GM12878 (cell line): ENCODE measurements around the gene PRSS36. TPM values are rescaled to one million over a fixed set of nuclear protein-coding genes. Genes with fewer than 3 reads are reported as not detected.

ENCODE experiments used
- ATAC-seq: fragments of 200-7000 bp; cut with Tn5 transposase; 3 replicates; pipeline ENCODE4 v1.9.1; 2020; ENCODE audit warnings: mild to moderate bottlenecking, moderate library complexity
- BruUV-seq: library from RNA; stranded (reverse); fragments of 400-500 nt; replicated peaks from 2 replicates; lab custom pipeline; 2021; lab: Mats Ljungman, UMichigan
- CTCF ChIA-PET: fragments of 300-600 bp; sonication (Branson Sonifier 250); formaldehyde crosslinking; extraction: SDS; loops from one replicate; lab custom pipeline; 2021; ENCODE audit warnings: inconsistent platforms; lab: Yijun Ruan, JAX
- POLR2A ChIA-PET: fragments of 350-600 bp; formaldehyde crosslinking; extraction: SDS; loops from one replicate; lab custom pipeline; 2021; ENCODE audit warnings: inconsistent platforms; lab: Charles Lee
- RAD21 ChIA-PET: fragments of 300-600 bp; sonication (Branson Sonifier 250); formaldehyde crosslinking; loops from one replicate; lab custom pipeline; 2023; ENCODE audit warnings: antibody characterized with exemption; ENCODE audit not compliant: unreplicated experiment; lab: Charles Lee
- SMC1A ChIA-PET: fragments of 300-600 bp; sonication (Branson Sonifier 250); formaldehyde crosslinking; loops from one replicate; lab custom pipeline; 2023; ENCODE audit not compliant: unreplicated experiment, uncharacterized antibody; lab: Charles Lee
- DNase-seq: peaks from one replicate; pipeline ENCODE4 v3.0.0-alpha.2; 2011; ENCODE audit warnings: low read depth, low spot score
- FAIRE-seq: peaks from 3 replicates; lab custom pipeline; 2011; peaks lifted over from hg19 to GRCh38; lab: Jason Lieb, UNC
- H2AFZ ChIP-seq: 2 replicates; pipeline ENCODE4 v1.6.0; 2011; ENCODE audit warnings: low read depth, low read length, control low read depth; ENCODE audit not compliant: control insufficient read depth
- H3K27ac ChIP-seq: 2 replicates; pipeline ENCODE4 v1.5.1; 2011; ENCODE audit warnings: control low read depth; ENCODE audit not compliant: control insufficient read depth, insufficient read depth
- H3K27me3 ChIP-seq, 2 experiments: replicated peaks in 1 of 2; 2 replicates each; pipeline versions ENCODE4 v1.6.0 to v1.6.1; 2011; ENCODE audit warnings: low read length in 1 of 2; ENCODE audit not compliant: control insufficient read depth in 2 of 2, insufficient read depth in 2 of 2
- H3K36me3 ChIP-seq, 2 experiments: 2 replicates each; pipeline ENCODE4 v1.5.1; 2011; ENCODE audit warnings: low read length in 1 of 2; ENCODE audit not compliant: control insufficient read depth in 2 of 2, insufficient read depth in 2 of 2
- H3K4me1 ChIP-seq: 2 replicates; pipeline ENCODE4 v1.6.1; 2011; ENCODE audit warnings: mild to moderate bottlenecking, low read length, moderate library complexity, mixed read lengths; ENCODE audit not compliant: control insufficient read depth, insufficient read depth
- H3K4me2 ChIP-seq: 2 replicates; pipeline ENCODE4 v1.6.0; 2011; ENCODE audit warnings: control low read depth; ENCODE audit not compliant: control insufficient read depth, insufficient read depth
- H3K4me3 ChIP-seq: fragments of 200-600 bp; sonication (generic); 2 replicates; pipeline ENCODE4 v1.5.1; 2016
- H3K79me2 ChIP-seq: 2 replicates; pipeline ENCODE4 v1.6.0; 2011; ENCODE audit warnings: low read length; ENCODE audit not compliant: control insufficient read depth, insufficient read depth
- H3K9ac ChIP-seq: 2 replicates; pipeline ENCODE4 v1.8.0; 2011; ENCODE audit warnings: low read length, control low read depth, mixed read lengths; ENCODE audit not compliant: control insufficient read depth, insufficient read depth
- H3K9me3 ChIP-seq: replicated peaks from 3 replicates; pipeline ENCODE4 v1.5.1; 2011; ENCODE audit warnings: mild to moderate bottlenecking, low read length; ENCODE audit not compliant: control insufficient read depth, insufficient read depth
- H4K20me1 ChIP-seq: 2 replicates; pipeline ENCODE4 v1.6.0; 2011; ENCODE audit not compliant: control insufficient read depth, insufficient read depth
- CHD2 ChIP-seq: IDR thresholded peaks from 2 replicates; pipeline ENCODE4 v1.6.1; 2011; ENCODE audit warnings: low read depth, low read length, improper control_type of control experiment, borderline replicate concordance
- ESRRA ChIP-seq: IDR thresholded peaks from 2 replicates; pipeline ENCODE4 v1.6.1; 2012; ENCODE audit warnings: mild to moderate bottlenecking, low read length, improper control_type of control experiment
- PML ChIP-seq: IDR thresholded peaks from 2 replicates; pipeline ENCODE4 v1.6.1; 2012; ENCODE audit warnings: low read length, inconsistent platforms
- RAD51 ChIP-seq: fragments of 450-650 bp; IDR thresholded peaks from 2 replicates; pipeline ENCODE4 v1.6.1; 2016; ENCODE audit warnings: moderate library complexity, mild to moderate bottlenecking, inconsistent platforms
- RUNX3 ChIP-seq: IDR thresholded peaks from 2 replicates; pipeline ENCODE4 v1.6.1; 2012; ENCODE audit warnings: low read length, inconsistent platforms
- SKIL ChIP-seq: fragments of 450-650 bp; IDR thresholded peaks from 2 replicates; pipeline ENCODE4 v1.6.1; 2017; ENCODE audit warnings: mild to moderate bottlenecking, low read depth, inconsistent platforms; ENCODE audit not compliant: poor library complexity, severe bottlenecking
- SMAD1 ChIP-seq: fragments of 450-650 bp; IDR thresholded peaks from 2 replicates; pipeline ENCODE4 v1.6.1; 2018; ENCODE audit warnings: mild to moderate bottlenecking, low read depth; ENCODE audit not compliant: partially characterized antibody
- SREBF1 ChIP-seq: IDR thresholded peaks from 2 replicates; pipeline ENCODE4 v1.6.1; 2012; ENCODE audit warnings: mild to moderate bottlenecking, low read length
- TCF12 ChIP-seq: IDR thresholded peaks from 2 replicates; pipeline ENCODE4 v1.6.1; 2011; ENCODE audit warnings: low read depth, mild to moderate bottlenecking, low read length
- WGBS: methylation state at CpG from one replicate; pipeline ENCODE4 v1.1.6; 2016; ENCODE audit warnings: low lambda C conversion rate; ENCODE audit not compliant: insufficient replicate concordance, insufficient coverage; ENCODE audit errors: missing lambda C conversion rate; 5-methylcytosine and 5-hydroxymethylcytosine counted together
- in situ Hi-C: fragments of 300-500 bp; cut with MboI; formaldehyde crosslinking; loops from 9 replicates; pipeline ENCODE4 v1.14.3; 2018; ENCODE audit warnings: mixed read lengths
- intact Hi-C: fragments of 100-400 bp; cut with micrococcal nuclease; formaldehyde crosslinking; loops from one replicate; pipeline ENCODE4 v1.14.2; 2022; ENCODE audit not compliant: unreplicated experiment
- polyA plus RNA-seq, 11 experiments: library from polyadenylated mRNA; depleted of rRNA in 4 of 11; unstranded in 6 of 11; stranded (reverse) in 5 of 11; fragments of >200 nt; fragmentation: Nextera tagmentation in 4 of 11; fragmentation: Illumina TruSeq in 1 of 11; extraction: Ambion mirVana in 4 of 11; extraction: Trizol in 1 of 11; gene quantifications; 1 replicate in 1 of 11; 2 replicates in 10 of 11; pipeline versions ENCODE4 v1.2.1 to v1.2.3, GENCODE V29; 2011 to 2016; ENCODE audit warnings: inconsistent platforms in 2 of 11, missing spikeins in 2 of 11, low read depth in 1 of 11
- total RNA-seq, 4 experiments: library from RNA; depleted of rRNA in 3 of 4; stranded (reverse); fragments of >200 nt in 3 of 4; fragmentation: Illumina TruSeq in 1 of 4; extraction: Trizol in 1 of 4; gene quantifications; 2 replicates each; pipeline versions ENCODE4 v1.2.1 to v1.2.3, GENCODE V29; 2013 to 2021
- TF ChIP-seq, protein P1 (sequence below): fragments of 450-650 bp; IDR thresholded peaks from 2 replicates; pipeline ENCODE4 v1.6.1; 2018; ENCODE audit warnings: mild to moderate bottlenecking, low read depth, moderate library complexity; ENCODE audit not compliant: partially characterized antibody

The PRSS36 gene
- total and polyA plus RNA-seq, 10 of the 15 experiments (the other 5 are each of a cell fraction or from before 2014, with no cell fraction given) = 0.11 to 1.1 (median 0.17) TPM; not detected in 3

GRCh38 chr16:31186930-31187807, 37.3 kb upstream of the PRSS36 start (continued):
- TF ChIP-seq PML (peak; percentile 58; the same call in 1 of the 2 replicates), SMAD1 (no peak), RUNX3 (peak; percentile 6; the same call in 1 of the 2 replicates), TCF12 (no peak), SKIL (no peak), CHD2 (no peak), RAD51 (no peak), SREBF1 (no peak)

DNA sequence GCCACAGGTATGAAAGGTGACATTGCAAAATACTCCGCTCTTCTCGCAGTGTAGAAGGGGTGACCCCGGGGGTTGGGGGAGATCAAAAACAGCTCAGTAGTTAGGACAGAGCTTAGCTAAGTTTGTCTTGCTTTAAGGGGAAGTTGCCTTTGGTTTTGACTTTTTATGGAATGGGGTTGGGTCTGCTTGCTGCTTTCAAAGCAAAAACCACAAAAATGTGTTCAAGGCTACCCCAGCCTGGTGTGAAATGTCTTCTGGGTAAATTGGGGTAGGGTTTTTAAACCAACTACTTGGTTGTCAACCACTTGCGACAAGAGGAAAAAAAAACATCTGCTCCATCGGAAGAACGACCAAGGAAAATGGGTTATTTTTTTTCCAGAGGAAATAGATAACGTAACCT, 36.3 kb upstream of the PRSS36 start:
- FAIRE-seq = no peak
- Histone ChIP-seq H3K27ac (no peak overlapping the region), H3K79me2 (peaks cover 73% of the 10 kb centered on the region), H3K9me3 (no peaks in the 10 kb centered on the region), H3K4me3 (no peak overlapping the region; the same call in 1 of the 2 replicates), H3K27me3 (no peaks in the 10 kb centered on the region), H3K9ac (no peak overlapping the region), H3K4me1 (no peaks in the 10 kb centered on the region; the same call in 1 of the 2 replicates), H3K36me3 (peaks cover 40 to 66% of the 10 kb centered on the region in 2 experiments), H2AFZ (no peak overlapping the region), H4K20me1 (peaks cover 24% of the 10 kb centered on the region), H3K4me2 (no peak overlapping the region)
- no peak for ATAC-seq
- POLR2A ChIA-PET = interaction anchor here (1.8 kb wide), 1 partner anchor 12 kb away, joined by 6 read pairs; no protein-coding TSS in a partner anchor
- intact Hi-C loops = loop anchor here (10.0 kb wide), 1 partner anchor 689 kb away; the partner anchor contains the start of gene ZNF267
- no TSS peak for BruUV-seq
- TF ChIP-seq, protein P1, sequence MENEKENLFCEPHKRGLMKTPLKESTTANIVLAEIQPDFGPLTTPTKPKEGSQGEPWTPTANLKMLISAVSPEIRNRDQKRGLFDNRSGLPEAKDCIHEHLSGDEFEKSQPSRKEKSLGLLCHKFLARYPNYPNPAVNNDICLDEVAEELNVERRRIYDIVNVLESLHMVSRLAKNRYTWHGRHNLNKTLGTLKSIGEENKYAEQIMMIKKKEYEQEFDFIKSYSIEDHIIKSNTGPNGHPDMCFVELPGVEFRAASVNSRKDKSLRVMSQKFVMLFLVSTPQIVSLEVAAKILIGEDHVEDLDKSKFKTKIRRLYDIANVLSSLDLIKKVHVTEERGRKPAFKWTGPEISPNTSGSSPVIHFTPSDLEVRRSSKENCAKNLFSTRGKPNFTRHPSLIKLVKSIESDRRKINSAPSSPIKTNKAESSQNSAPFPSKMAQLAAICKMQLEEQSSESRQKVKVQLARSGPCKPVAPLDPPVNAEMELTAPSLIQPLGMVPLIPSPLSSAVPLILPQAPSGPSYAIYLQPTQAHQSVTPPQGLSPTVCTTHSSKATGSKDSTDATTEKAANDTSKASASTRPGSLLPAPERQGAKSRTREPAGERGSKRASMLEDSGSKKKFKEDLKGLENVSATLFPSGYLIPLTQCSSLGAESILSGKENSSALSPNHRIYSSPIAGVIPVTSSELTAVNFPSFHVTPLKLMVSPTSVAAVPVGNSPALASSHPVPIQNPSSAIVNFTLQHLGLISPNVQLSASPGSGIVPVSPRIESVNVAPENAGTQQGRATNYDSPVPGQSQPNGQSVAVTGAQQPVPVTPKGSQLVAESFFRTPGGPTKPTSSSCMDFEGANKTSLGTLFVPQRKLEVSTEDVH = no peak
- TF ChIP-seq SMAD1 (no peak), ESRRA (no peak)
- no peak for DNase-seq
- SMC1A ChIA-PET = interaction anchor here (0.9 kb wide), 1 partner anchor 11 kb away, joined by 3 read pairs; no protein-coding TSS in a partner anchor
- in situ Hi-C loops = no loop called here
- RAD21 ChIA-PET = interaction anchor here (2.1 kb wide), 1 partner anchor 16 kb away, joined by 8 read pairs; the partner anchor contains the start of gene PYCARD
- CTCF ChIA-PET = interaction anchor here (1.4 kb wide), 1 partner anchor 44 kb away, joined by 3 read pairs; no protein-coding TSS in a partner anchor
- WGBS = 96% methylated on average over 7 of the region's 7 CpGs
